HEK293 (cell line): ENCODE measurements around the gene KANK4.

Source experiments
- CTCF ChIA-PET: fragments of 350-600 bp; formaldehyde crosslinking; extraction: SDS; loops from one replicate; lab custom pipeline; 2021; ENCODE audit warnings: antibody characterized with exemption; lab: Yijun Ruan, JAX
- POLR2A ChIA-PET: fragments of 300-600 bp; formaldehyde crosslinking; extraction: SDS; loops from one replicate; lab custom pipeline; 2020; ENCODE audit warnings: antibody characterized with exemption, inconsistent platforms; lab: Yijun Ruan, JAX
- H3K27ac ChIP-seq: fragments of 200-500 bp; sonication (Bioruptor generic); 2 replicates; pipeline ENCODE4 v1.5.1; 2014; ENCODE audit warnings: low read depth, low read length, control low read depth, inconsistent platforms; ENCODE audit errors: extremely low read depth
- H3K36me3 ChIP-seq, 2 experiments: fragments of 200-500 bp in 1 of 2; sonication (Bioruptor generic) in 1 of 2; 1 replicate in 1 of 2; 2 replicates in 1 of 2; pipeline ENCODE4 v1.5.1; 2014 to 2017; ENCODE audit warnings: inconsistent platforms in 2 of 2, low read length in 2 of 2; ENCODE audit not compliant: control insufficient read depth in 2 of 2, insufficient read depth in 1 of 2
- H3K4me1 ChIP-seq: fragments of 200-500 bp; sonication (Bioruptor generic); 2 replicates; pipeline ENCODE4 v1.5.1; 2014; ENCODE audit warnings: mild to moderate bottlenecking, low read length, inconsistent platforms; ENCODE audit not compliant: control insufficient read depth, insufficient read depth
- H3K4me3 ChIP-seq: 2 replicates; pipeline ENCODE4 v1.5.1; 2011; ENCODE audit warnings: low read depth, mild to moderate bottlenecking, control low read depth, low read length, moderate library complexity
- H3K9me3 ChIP-seq: fragments of 200-500 bp; sonication (Bioruptor generic); 2 replicates; pipeline ENCODE4 v1.5.1; 2014; ENCODE audit warnings: low read depth, low read length, inconsistent platforms; ENCODE audit not compliant: control insufficient read depth, insufficient read depth
- BCL11B ChIP-seq: fragments of 450-650 bp; formaldehyde crosslinking; IDR thresholded peaks from 2 replicates; pipeline ENCODE4 v1.5.1; 2016; ENCODE audit warnings: low read depth, missing biosample characterization, missing genetic modification characterization
- GLIS1 ChIP-seq: fragments of 450-650 bp; formaldehyde crosslinking; IDR thresholded peaks from 2 replicates; pipeline ENCODE4 v1.5.1; 2016; ENCODE audit warnings: missing biosample characterization, missing genetic modification characterization
- KLF16 ChIP-seq: fragments of 450-650 bp; formaldehyde crosslinking; IDR thresholded peaks from 2 replicates; pipeline ENCODE4 v1.5.1; 2017; ENCODE audit warnings: missing biosample characterization, missing genetic modification characterization
- KLF7 ChIP-seq: fragments of 450-650 bp; formaldehyde crosslinking; IDR thresholded peaks from 2 replicates; pipeline ENCODE4 v1.5.1; 2016; ENCODE audit warnings: missing biosample characterization, missing genetic modification characterization, borderline replicate concordance
- RBAK ChIP-seq: fragments of 450-650 bp; formaldehyde crosslinking; IDR thresholded peaks from 2 replicates; pipeline ENCODE4 v1.5.1; 2016; ENCODE audit warnings: missing biosample characterization, missing genetic modification characterization
- SCRT2 ChIP-seq: fragments of 450-650 bp; formaldehyde crosslinking; IDR thresholded peaks from 2 replicates; pipeline ENCODE4 v1.5.1; 2016; ENCODE audit warnings: missing biosample characterization, missing genetic modification characterization
- ZEB2 ChIP-seq: fragments of 450-650 bp; formaldehyde crosslinking; IDR thresholded peaks from 2 replicates; pipeline ENCODE4 v1.5.1; 2016; ENCODE audit warnings: missing biosample characterization, missing genetic modification characterization
- ZIC2 ChIP-seq: fragments of 450-650 bp; formaldehyde crosslinking; IDR thresholded peaks from 2 replicates; pipeline ENCODE4 v1.5.1; 2016; ENCODE audit warnings: missing biosample characterization, missing genetic modification characterization
- ZNF140 ChIP-seq: fragments of 450-650 bp; formaldehyde crosslinking; IDR thresholded peaks from 2 replicates; pipeline ENCODE4 v1.5.1; 2016; ENCODE audit warnings: missing biosample characterization, missing genetic modification characterization
- ZNF266 ChIP-seq: fragments of 450-650 bp; formaldehyde crosslinking; IDR thresholded peaks from 2 replicates; pipeline ENCODE4 v1.5.1; 2016; ENCODE audit warnings: missing biosample characterization, missing genetic modification characterization, low read depth
- ZNF280C ChIP-seq: fragments of 450-650 bp; formaldehyde crosslinking; IDR thresholded peaks from 2 replicates; pipeline ENCODE4 v1.5.1; 2016; ENCODE audit warnings: missing biosample characterization, missing genetic modification characterization
- ZNF335 ChIP-seq: fragments of 450-650 bp; formaldehyde crosslinking; conservative IDR thresholded peaks from 2 replicates; pipeline ENCODE4 v1.5.1; 2016; ENCODE audit warnings: missing biosample characterization, missing genetic modification characterization
- ZNF398 ChIP-seq: fragments of 450-650 bp; formaldehyde crosslinking; IDR thresholded peaks from 2 replicates; pipeline ENCODE4 v1.5.1; 2017; ENCODE audit warnings: missing biosample characterization, missing genetic modification characterization
- ZNF585B ChIP-seq: fragments of 450-650 bp; formaldehyde crosslinking; IDR thresholded peaks from 2 replicates; pipeline ENCODE4 v1.5.1; 2016; ENCODE audit warnings: missing biosample characterization, missing genetic modification characterization
- ZNF610 ChIP-seq: fragments of 450-650 bp; formaldehyde crosslinking; IDR thresholded peaks from 2 replicates; pipeline ENCODE4 v1.5.1; 2016; ENCODE audit warnings: missing biosample characterization, missing genetic modification characterization, borderline replicate concordance
- ZNF654 ChIP-seq: fragments of 450-650 bp; formaldehyde crosslinking; IDR thresholded peaks from 2 replicates; pipeline ENCODE4 v1.5.1; 2016; ENCODE audit warnings: low read depth, missing biosample characterization, missing genetic modification characterization
- TF ChIP-seq, protein P1 (sequence below): fragments of 450-650 bp; formaldehyde crosslinking; IDR thresholded peaks from 2 replicates; pipeline ENCODE4 v1.5.1; 2016; ENCODE audit warnings: missing biosample characterization, missing genetic modification characterization
- TF ChIP-seq, protein P2 (sequence below): fragments of 450-650 bp; formaldehyde crosslinking; IDR thresholded peaks from 2 replicates; pipeline ENCODE4 v1.5.1; 2016; ENCODE audit warnings: missing biosample characterization, missing genetic modification characterization, low read depth

KANK4 gene

GRCh38 chr1:62229468-62229867 is 89.8 kb downstream of the KANK4 start (continued):
- TF ChIP-seq, protein P1, sequence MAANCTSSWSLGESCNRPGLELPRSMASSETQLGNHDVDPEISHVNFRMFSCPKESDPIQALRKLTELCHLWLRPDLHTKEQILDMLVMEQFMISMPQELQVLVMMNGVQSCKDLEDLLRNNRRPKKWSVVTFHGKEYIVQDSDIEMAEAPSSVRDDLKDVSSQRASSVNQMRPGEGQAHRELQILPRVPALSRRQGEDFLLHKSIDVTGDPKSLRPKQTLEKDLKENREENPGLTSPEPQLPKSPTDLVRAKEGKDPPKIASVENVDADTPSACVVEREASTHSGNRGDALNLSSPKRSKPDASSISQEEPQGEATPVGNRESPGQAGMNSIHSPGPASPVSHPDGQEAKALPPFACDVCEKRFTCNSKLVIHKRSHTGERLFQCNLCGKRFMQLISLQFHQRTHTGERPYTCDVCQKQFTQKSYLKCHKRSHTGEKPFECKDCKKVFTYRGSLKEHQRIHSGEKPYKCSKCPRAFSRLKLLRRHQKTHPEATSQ (tag by site-specific recombination), result no peak
- peak; percentile 58 for TF ChIP-seq GLIS1
- peak; percentile 85 for TF ChIP-seq ZNF335 (tag by site-specific recombination)
- TF ChIP-seq ZNF398 (tag by site-specific recombination), result 0 out of 2 replicates have a peak, but pooled peaks have one; percentile 11
- TF ChIP-seq ZNF140, result no peak
- 0 out of 2 replicates have a peak, but pooled peaks have one; percentile 27 for TF ChIP-seq ZEB2 (tag by site-specific recombination)
- no peak for TF ChIP-seq ZNF266
- TF ChIP-seq, protein P2, sequence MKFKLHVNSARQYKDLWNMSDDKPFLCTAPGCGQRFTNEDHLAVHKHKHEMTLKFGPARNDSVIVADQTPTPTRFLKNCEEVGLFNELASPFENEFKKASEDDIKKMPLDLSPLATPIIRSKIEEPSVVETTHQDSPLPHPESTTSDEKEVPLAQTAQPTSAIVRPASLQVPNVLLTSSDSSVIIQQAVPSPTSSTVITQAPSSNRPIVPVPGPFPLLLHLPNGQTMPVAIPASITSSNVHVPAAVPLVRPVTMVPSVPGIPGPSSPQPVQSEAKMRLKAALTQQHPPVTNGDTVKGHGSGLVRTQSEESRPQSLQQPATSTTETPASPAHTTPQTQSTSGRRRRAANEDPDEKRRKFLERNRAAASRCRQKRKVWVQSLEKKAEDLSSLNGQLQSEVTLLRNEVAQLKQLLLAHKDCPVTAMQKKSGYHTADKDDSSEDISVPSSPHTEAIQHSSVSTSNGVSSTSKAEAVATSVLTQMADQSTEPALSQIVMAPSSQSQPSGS (tag by site-specific recombination), result peak; percentile 19; the same call in 1 of the 2 replicates
- no peak for TF ChIP-seq ZNF280C
- no peak for TF ChIP-seq KLF16
- no peak for TF ChIP-seq ZNF610 (tag by site-specific recombination)
- TF ChIP-seq KLF7 (tag by site-specific recombination), result no peak
- TF ChIP-seq ZNF654 (tag by site-specific recombination), result no peak
- TF ChIP-seq ZNF585B, result no peak

- Histone ChIP-seq H3K27ac (no peak overlapping the region), H3K9me3 (no peaks in the 10 kb centered on the region), H3K4me3 (no peak overlapping the region), H3K4me1 (0 out of 2 replicates have a peak, but pooled peaks cover 2% of the 10 kb centered on the region), H3K36me3 (no peaks in the 10 kb centered on the region)
- POLR2A ChIA-PET, result no interaction called here
- no peak for TF ChIP-seq SCRT2 (tag by site-specific recombination)
- TF ChIP-seq ZIC2 (tag by site-specific recombination), result 0 out of 2 replicates have a peak, but pooled peaks have one; percentile 11
- CTCF ChIA-PET, result interaction anchor here (0.6 to 2.1 kb wide), 2 partner anchors 53 to 1380 kb away, joined by 4 to 7 read pairs; no protein-coding TSS in a partner anchor
These were observed 90.4 kb downstream of the KANK4 start for GRCh38 chr1:62228883-62229187.

- ChIA-PET POLR2A (no interaction called here), CTCF (interaction anchor here (0.6 to 2.1 kb wide), 3 partner anchors 44 to 1380 kb away, joined by 3 to 7 read pairs (median 4); no protein-coding TSS in a partner anchor)
- no peaks in the 10 kb centered on the region for H3K9me3 ChIP-seq
- H3K36me3 ChIP-seq, result no peaks in the 10 kb centered on the region
- H3K27ac ChIP-seq, result no peak overlapping the region
- H3K4me1 ChIP-seq, result 0 out of 2 replicates have a peak, but pooled peaks cover 2% of the 10 kb centered on the region
- TF ChIP-seq RBAK (tag by site-specific recombination), result no peak
- TF ChIP-seq BCL11B (tag by site-specific recombination), result no peak
- H3K4me3 ChIP-seq, result no peak overlapping the region
These were observed 90.9 kb downstream of the KANK4 start for GRCh38 chr1:62228136-62228882.
